ENCODE measurements around the gene APOBEC2.

Gene APOBEC2

DNA sequence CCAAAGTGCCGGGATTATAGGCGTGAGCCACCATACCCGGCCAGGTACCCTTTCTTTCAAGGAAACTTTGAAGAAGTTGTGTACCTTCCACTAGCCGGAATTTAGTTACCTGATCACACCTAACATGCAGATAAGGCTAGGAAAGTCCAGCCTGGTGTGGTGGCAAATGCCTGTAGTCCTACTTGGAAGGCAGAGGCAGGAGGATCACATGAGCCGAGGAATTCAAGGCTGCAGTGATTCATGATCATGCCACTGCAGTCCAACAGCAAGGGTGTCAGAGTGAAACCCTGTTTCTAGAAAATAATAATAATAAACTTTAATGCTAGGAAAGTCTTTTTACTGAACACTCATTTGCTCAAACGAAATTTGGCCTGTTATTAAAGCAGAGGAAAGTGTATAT, 40.7 kb downstream of the APOBEC2 start:
- in situ Hi-C loops (cut with MboI; ENCODE audit: low sequenced_read_pairs): no loop called here
- Histone ChIP-seq H3K36me3 (replicated peaks) (peaks cover 73% of the 10 kb centered on the region), H3K27me3 (ENCODE audit: low read depth) (no peaks in the 10 kb centered on the region), H3K4me3 (no peak overlapping the region), H3K9me3 (no peaks in the 10 kb centered on the region), H3K4me1 (no peaks in the 10 kb centered on the region)
- DNase-seq (ENCODE audit: low spot score in 2 of 2): no peak

DNA sequence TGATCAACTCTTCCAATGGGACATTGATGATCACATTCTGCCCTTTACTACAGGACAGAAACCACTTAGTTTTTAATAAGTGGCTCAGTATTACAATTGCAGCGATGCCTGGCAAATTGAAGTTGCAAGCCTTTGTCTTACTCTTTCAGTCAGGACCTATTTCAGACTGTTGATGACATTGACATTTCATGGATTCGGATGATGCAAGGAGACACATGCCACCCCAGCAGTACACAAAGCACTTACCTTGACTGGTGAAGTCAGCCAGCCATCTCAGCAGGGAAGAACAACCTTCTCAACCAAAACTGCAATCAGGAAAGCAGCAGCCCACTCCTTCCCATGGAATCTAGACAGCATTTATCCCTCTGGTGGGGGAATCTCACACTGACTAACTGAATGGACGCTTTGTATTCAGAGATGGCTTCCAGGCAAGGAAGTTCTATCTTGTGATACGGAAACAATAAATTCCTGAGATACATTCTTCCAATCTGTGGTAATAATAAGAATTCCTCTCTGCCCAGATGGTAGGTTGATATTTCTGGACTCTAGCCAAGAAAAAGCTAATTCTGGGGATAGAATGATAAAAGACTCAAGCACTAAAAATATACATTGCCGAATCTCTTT, 44.6 kb downstream of the APOBEC2 start:
- in situ Hi-C loops (cut with MboI; ENCODE audit: low sequenced_read_pairs): no loop called here
- no peaks in the 10 kb centered on the region for H3K9me3 ChIP-seq
- H3K4me1 ChIP-seq: no peaks in the 10 kb centered on the region
- H3K4me3 ChIP-seq: no peak overlapping the region
- DNase-seq (ENCODE audit: low spot score in 2 of 2): no peak
- no peaks in the 10 kb centered on the region for H3K27me3 ChIP-seq (ENCODE audit: low read depth)
- H3K36me3 ChIP-seq (replicated peaks): peaks cover 68% of the 10 kb centered on the region

DNA sequence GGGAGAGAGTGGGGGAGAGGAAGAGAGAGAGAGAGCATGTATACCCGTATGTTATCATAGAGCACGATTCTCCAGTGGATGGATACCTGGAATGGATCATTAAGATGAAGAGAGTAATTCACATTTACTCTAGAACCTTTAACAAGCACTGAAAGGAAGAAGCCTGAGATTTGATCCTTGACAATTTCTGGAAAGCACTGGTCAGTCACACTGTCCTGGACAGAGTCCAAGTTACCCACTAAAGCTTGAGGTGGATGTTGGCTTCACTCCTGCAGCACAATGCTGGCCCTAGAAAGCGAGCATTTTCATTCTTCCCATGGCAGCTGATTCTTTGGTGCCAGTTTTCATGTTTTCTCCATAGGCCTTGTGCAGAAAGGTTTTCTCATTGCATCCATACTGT, 45.4 kb downstream of the APOBEC2 start:
- DNase-seq (ENCODE audit: low spot score in 2 of 2): no peak
- H3K4me1 ChIP-seq: no peaks in the 10 kb centered on the region
- H3K4me3 ChIP-seq: no peak overlapping the region
- peaks cover 63% of the 10 kb centered on the region for H3K36me3 ChIP-seq (replicated peaks)
- no peaks in the 10 kb centered on the region for H3K27me3 ChIP-seq (ENCODE audit: low read depth)
- H3K9me3 ChIP-seq: no peaks in the 10 kb centered on the region
- in situ Hi-C loops (cut with MboI; ENCODE audit: low sequenced_read_pairs): no loop called here

DNA sequence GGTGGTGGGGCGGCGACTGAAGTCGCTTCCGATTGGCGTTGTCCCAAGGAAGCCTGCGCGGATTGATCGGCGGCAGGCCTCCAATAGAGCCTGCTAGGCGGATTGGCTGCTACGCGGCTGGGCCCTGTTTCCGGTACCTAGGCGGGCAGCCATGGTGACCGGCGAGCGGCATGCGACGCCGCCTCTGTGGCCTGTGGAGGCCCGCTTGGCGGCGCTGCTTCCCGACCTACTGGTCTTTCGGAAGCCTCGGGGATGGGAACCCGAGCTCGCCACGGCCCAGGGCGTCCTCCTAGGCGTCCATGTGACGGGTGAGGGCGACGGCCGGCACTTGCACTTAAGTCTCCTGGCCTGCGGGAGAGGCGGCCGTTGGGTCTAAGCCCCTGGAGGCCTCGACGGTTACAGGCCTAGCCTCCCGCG, 47.9 kb downstream of the APOBEC2 start:
- Histone ChIP-seq H3K27me3 (ENCODE audit: low read depth) (no peaks in the 10 kb centered on the region), H3K4me3 (no peak overlapping the region), H3K9me3 (no peaks in the 10 kb centered on the region), H3K4me1 (no peaks in the 10 kb centered on the region), H3K36me3 (replicated peaks) (peaks cover 40% of the 10 kb centered on the region)
- in situ Hi-C loops (cut with MboI; ENCODE audit: low sequenced_read_pairs): no loop called here
- DNase-seq (ENCODE audit: low spot score in 2 of 2): no peak

DNA sequence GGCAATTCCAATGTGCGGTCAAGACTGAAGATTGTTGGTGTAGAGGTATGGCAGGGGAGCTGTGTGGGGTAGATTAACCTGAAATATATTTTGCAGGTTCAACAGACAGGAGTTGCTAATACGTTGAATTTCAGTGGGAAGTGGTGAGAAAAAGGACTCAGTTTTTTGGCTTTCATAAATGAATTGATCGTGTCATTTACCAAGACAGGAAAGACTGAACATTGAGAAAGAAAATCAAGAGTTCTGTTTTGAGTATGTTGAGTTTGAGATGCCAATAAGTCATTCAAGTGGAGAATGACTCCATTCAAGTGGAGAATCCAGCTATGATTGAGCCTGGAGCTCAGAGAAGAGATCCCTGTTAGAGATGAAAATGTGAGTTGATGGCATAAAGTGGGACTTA, 50.8 kb downstream of the APOBEC2 start:
- DNase-seq (ENCODE audit: low spot score in 2 of 2): no peak

DNA sequence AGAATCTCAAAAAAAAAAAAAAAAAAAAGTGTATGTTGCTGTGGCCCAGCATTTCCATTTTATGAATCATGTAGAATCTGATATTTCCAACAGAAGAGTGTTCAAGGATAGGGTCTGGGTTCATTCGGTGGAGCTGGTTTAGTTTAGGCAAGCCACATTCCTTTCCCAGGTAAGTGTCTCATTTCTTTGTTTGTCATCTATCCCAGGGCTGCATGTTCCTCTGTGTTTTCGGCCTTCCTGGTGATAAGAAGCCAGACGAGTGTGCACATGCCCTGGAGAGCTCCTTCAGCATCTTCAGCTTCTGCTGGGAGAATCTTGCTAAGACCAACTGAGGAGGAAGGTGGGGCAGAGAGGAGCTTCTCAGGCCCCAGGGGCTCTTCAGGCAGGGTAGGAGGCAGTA, 58.0 kb downstream of the APOBEC2 start:
- Histone ChIP-seq H3K27me3 (ENCODE audit: low read depth) (no peaks in the 10 kb centered on the region), H3K4me1 (no peaks in the 10 kb centered on the region), H3K4me3 (no peak overlapping the region), H3K36me3 (replicated peaks) (no peaks in the 10 kb centered on the region), H3K9me3 (no peaks in the 10 kb centered on the region)
- in situ Hi-C loops (cut with MboI; ENCODE audit: low sequenced_read_pairs): no loop called here
- DNase-seq (ENCODE audit: low spot score in 2 of 2): no peak

More for the DNA sequence above, 50.8 kb downstream of the APOBEC2 start:
- no peaks in the 10 kb centered on the region for H3K9me3 ChIP-seq
- H3K36me3 ChIP-seq (replicated peaks): peaks cover 10% of the 10 kb centered on the region
- in situ Hi-C loops (cut with MboI; ENCODE audit: low sequenced_read_pairs): no loop called here
- H3K27me3 ChIP-seq (ENCODE audit: low read depth): no peaks in the 10 kb centered on the region
- H3K4me1 ChIP-seq: no peaks in the 10 kb centered on the region
- no peak overlapping the region for H3K4me3 ChIP-seq
